Measurements from ENCODE around the gene STUB1. TPM values are rescaled to one million over a fixed set of nuclear protein-coding genes. Genes with fewer than 3 reads are reported as not detected.

Gene STUB1
- total and polyA plus RNA-seq, 2 of the 8 experiments (the other 6 are each of a cell fraction or from before 2014, with no cell fraction given): 89.9 to 103 TPM

GRCh38 chr16:670485-671352 lies 9.5 kb upstream of the STUB1 start (continued):
- TF ChIP-seq SIX5 (IDR thresholded peaks at IDR 0.05; ENCODE audit: low read depth, low read length) (no peak), EP300 (IDR thresholded peaks at IDR 0.05; ENCODE audit: borderline replicate concordance in 1 of 2, low read depth in 2 of 2, low read length in 2 of 2) (no peak), SP4 (IDR thresholded peaks at IDR 0.05; ENCODE audit: low read length) (no peak), HDAC2 (IDR thresholded peaks at IDR 0.05; ENCODE audit: borderline replicate concordance in 1 of 2, low read depth in 2 of 2, low read length in 2 of 2) (no peak), CHD7 (IDR thresholded peaks at IDR 0.05; ENCODE audit: insufficient replicate concordance, low read length) (no peak), EZH2 (IDR thresholded peaks at IDR 0.05; ENCODE audit: low read depth, low read length, severe bottlenecking) (no peak), BRCA1 (IDR thresholded peaks at IDR 0.05; ENCODE audit: low read depth, low read length) (no peak), ASH2L (IDR thresholded peaks at IDR 0.05; ENCODE audit: low read length) (no peak)
